B cell (primary cell): ENCODE measurements around the gene IER2.

Source experiments
- EZH2 ChIP-seq: IDR thresholded peaks from 2 replicates; pipeline ENCODE4 v1.6.1; 2012; ENCODE audit warnings: borderline replicate concordance, low read depth, mild to moderate bottlenecking, moderate library complexity, low read length; ENCODE audit not compliant: insufficient read depth, poor library complexity, severe bottlenecking
- TF ChIP-seq, protein P1 (sequence below): fragments of 200-600 bp; IDR thresholded peaks from one replicate; pipeline ENCODE4 v1.8.0; 2022; ENCODE audit warnings: antibody characterized with exemption, mild to moderate bottlenecking

DNA sequence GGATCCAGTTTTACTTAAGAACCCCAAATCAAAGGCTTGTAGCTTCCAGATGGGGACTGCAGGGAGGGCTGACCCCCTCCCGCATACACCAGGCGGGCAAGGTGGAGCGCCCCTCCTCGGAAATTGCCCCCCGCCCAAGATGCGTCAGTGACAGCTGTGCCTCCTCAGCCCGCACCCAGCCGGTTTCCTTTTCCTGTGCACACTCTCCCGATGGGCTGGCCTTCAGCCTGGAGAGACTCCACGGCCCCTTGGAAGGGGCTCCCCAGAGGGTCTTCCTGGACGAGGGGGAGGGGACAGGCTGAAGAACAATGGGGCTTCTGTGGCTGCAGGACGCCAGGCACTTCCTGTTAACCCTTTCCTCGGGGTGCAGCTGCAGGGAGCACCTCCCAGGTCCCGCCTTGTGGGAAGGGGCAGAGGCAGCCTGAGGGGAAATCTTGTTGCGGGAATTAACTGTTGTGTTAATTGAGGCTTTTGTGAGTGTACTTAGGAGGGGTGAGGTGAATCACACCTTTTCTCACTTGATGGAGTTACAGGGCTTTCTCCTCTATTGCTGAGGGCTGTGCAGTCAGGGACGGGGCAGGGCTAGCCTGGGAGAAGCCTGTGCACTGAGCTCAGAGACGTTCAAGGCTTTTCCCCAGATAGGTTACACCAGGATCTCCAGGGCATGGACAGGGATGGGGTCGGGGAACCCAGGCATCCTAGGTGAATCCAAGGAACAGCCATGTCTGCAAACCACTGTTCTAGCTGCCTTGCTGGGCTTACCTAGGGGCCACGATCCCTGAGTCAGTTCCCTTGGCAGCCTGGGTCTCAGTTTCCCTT is 14.3 kb downstream of the IER2 start:
- TF ChIP-seq, protein P1, sequence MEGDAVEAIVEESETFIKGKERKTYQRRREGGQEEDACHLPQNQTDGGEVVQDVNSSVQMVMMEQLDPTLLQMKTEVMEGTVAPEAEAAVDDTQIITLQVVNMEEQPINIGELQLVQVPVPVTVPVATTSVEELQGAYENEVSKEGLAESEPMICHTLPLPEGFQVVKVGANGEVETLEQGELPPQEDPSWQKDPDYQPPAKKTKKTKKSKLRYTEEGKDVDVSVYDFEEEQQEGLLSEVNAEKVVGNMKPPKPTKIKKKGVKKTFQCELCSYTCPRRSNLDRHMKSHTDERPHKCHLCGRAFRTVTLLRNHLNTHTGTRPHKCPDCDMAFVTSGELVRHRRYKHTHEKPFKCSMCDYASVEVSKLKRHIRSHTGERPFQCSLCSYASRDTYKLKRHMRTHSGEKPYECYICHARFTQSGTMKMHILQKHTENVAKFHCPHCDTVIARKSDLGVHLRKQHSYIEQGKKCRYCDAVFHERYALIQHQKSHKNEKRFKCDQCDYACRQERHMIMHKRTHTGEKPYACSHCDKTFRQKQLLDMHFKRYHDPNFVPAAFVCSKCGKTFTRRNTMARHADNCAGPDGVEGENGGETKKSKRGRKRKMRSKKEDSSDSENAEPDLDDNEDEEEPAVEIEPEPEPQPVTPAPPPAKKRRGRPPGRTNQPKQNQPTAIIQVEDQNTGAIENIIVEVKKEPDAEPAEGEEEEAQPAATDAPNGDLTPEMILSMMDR = no peak
- TF ChIP-seq EZH2 = no peak
